HL-60/S4 treated with retinoic acid at 250 ng/mL for 4 days and 3 days (cell line): Measurements from ENCODE around the gene CDC7.
"Not testable (repeated sequence)": the region's sequence is repeated elsewhere in the genome, so short reads cannot be mapped to it uniquely, and the experiment has no call there.

Experiments
- in situ Hi-C: fragments of 300-500 bp; cut with MboI; formaldehyde crosslinking; loops from 2 replicates; pipeline ENCODE4 v1.7.0; 2022; ENCODE audit warnings: low sequenced_read_pairs

The CDC7 gene

DNA sequence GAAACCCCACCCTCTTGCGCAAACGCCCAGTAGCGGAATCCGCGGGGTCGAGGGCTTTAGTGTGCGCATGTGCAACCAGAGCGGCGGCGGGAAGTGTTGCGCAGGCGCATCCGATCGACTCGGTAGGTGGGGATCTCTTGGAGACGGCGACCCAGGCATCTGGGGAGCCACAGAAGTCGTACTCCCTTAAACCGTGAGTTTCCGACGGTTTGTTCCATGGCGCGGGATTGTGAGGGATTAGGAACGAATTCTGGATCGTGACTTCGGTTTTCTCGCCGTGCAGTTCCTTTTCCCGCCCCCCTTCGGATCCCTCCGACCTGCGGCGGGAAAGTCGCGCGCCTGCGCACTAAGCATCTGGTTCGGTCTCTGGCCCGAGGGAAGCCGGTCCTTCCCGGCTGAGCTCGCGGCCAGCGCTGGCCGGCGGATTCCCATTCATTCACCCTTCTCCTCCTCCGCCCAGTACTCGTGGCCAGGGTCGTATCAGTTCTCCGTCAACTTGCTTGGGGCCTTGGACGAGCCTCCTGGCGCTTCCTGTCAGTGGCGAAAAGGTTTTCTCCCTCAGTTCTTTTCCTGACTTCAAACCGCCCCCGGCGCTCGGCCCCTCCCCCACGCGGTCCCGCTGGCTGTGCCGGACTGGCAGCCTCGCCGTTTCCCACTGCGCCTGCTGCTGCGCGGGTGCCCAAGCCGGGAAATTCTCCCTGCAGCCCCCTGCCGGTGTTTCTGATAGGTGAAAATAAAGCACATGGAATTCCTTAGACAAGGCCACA is at the start of gene CDC7:
Gene CDC7 (plus strand): TSS at position 96 of the 767 bp plus-strand sequence. CDS start 866 bp downstream, outside the sequence.
- in situ Hi-C loops = loop anchor here (25.0 kb wide), 2 partner anchors 786 to 1136 kb away; partner anchors contain the start of genes GLMN and RPAP2

DNA sequence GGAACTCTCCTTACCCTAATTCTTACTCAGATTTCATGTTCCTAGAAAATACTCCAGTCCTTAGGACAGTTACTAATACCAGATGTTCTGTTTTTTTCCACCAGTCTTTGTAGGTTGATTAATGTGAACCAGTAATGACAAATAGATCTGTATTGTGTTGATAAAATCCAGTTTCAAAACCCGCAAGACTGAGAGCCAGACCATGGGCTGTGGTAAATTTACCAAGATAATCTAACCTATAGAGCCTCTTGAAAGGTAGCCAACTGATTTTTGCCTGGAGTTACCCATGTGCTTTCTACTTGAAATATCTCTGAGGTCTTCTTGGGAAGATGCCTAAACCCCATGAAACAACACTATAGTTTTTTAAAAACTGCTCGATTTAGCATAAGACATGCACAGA is 46.5 kb upstream of the CDC7 start:
- in situ Hi-C loops = no loop called here

- in situ Hi-C loops = no loop called here
Observed at GRCh38 chr1:91455334-91455733, 45.3 kb upstream of the CDC7 start.

DNA sequence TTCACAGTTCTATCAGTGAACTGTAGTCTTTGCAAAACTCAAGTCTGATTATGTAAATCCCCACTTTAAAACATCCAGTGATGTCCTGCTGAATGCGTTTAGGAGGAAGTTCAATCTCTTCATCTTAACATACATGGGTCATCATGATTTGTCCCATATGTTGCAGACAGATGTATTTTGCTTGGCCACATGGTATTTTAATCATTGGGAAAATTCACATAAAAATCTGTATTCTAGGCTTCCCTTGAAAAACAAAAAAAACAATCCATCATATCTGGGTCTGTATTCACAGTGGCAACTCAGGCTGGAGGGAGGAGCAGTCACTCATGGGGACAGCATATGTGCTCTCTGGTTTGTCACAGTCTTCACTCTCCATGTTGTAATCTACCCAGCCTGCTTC is 44.8 kb upstream of the CDC7 start:
- in situ Hi-C loops = no loop called here

- in situ Hi-C loops = not testable (repeated sequence)
Observed at GRCh38 chr1:91465350-91465749, 35.3 kb upstream of the CDC7 start.

DNA sequence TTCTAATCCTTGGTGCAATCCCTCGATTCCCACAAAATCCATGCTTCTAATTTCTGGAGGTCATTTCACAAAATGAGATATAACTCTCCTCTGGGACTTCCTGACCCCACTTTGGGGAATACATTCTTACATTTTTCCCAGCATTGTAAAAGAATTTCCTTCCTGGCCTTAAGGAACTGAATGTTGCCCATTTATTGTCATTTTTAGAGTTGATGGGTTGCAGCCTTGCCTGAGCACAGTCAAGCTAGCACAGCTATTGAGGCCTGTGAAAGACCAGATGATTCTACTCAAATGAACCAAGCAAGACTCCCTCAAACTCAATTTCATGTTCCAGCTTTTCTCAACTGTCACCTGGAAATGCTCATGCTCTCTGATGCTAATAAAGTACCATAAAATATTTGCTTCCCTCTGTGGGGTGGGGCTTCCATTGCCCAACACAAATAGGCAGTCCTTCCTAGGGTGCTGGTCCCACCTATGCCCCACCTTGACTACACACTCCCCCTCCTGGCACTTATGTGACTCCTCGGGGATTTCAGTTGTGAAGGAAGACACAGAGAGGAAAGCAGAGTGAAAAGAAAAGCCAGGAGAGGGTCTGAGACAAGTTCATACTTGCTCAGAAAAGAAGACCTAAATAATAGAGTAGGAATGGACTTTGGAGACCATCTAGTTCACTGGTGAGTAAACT is 24.0 kb upstream of the CDC7 start:
- in situ Hi-C loops = no loop called here

GRCh38 chr1:91487469-91487868 is 13.2 kb upstream of the CDC7 start:
- in situ Hi-C loops = no loop called here

- in situ Hi-C loops = no loop called here
Observed at GRCh38 chr1:91490501-91490900, 10.2 kb upstream of the CDC7 start.

DNA sequence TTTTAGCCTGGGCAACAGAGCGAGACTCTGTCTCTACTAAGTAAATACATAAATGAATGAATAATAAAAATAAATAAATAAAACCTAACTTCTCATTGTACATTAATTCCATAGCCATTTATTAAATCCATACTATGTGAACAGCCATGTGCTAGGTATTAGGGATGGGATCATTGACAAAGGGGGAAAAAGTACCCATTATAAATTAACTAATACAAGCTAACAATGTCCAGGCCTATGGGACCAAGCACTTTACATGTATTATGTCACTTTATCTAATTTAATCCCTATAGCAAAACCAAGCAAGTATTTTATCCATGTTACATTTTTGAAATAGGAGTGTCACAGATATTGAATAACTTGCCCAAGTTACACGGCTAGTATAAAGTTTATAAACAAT is 2.6 kb upstream of the CDC7 start:
- in situ Hi-C loops = no loop called here

GRCh38 chr1:91498498-91499245 is 2.0 kb upstream of the CDC7 start:
- in situ Hi-C loops = no loop called here

- in situ Hi-C loops = no loop called here
Observed at GRCh38 chr1:91499346-91499745, 1.3 kb upstream of the CDC7 start.

GRCh38 chr1:91499904-91500755 is 521 bp upstream of the CDC7 start:
- in situ Hi-C loops = loop anchor here (25.0 kb wide), 2 partner anchors 787 to 1137 kb away; partner anchors contain the start of genes GLMN and RPAP2

- in situ Hi-C loops = loop anchor here (25.0 kb wide), 2 partner anchors 786 to 1136 kb away; partner anchors contain the start of genes GLMN and RPAP2
Observed at GRCh38 chr1:91501523-91501851, 836 bp downstream of the CDC7 start.

GRCh38 chr1:91501971-91502671 is 1.5 kb downstream of the CDC7 start:
- in situ Hi-C loops = loop anchor here (25.0 kb wide), 2 partner anchors 785 to 1135 kb away; partner anchors contain the start of genes GLMN and RPAP2

GRCh38 chr1:91502672-91503184 is 2.1 kb downstream of the CDC7 start:
- in situ Hi-C loops = loop anchor here (25.0 kb wide), 2 partner anchors 785 to 1135 kb away; partner anchors contain the start of genes GLMN and RPAP2

DNA sequence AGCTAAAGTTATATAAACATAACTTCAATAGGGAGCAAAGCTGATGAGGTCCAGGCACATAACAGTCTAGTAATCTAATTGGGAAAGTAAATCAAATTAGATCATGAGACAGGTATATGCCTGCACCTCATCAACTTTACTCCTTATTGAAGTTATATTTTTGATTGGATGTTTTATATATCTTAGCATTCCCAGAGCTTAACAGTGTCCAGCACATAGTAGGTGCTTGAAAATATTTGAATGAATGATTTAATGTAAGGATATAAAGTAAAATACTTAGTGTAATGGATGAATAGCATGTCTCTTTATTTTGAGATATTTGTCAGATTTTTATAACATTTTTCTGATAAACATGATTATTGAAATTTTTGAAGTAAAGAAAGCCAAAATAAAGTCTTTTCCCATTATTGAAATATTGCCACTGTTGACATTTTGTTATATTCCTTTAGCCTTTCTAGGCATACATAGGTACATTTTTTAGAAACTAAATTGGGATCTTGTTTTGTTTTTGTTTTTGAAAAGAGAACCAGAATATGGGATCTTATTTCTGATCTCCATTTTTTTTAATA is 2.8 kb downstream of the CDC7 start:
- in situ Hi-C loops = loop anchor here (25.0 kb wide), 2 partner anchors 784 to 1134 kb away; partner anchors contain the start of genes GLMN and RPAP2

GRCh38 chr1:91503975-91504530 is 3.4 kb downstream of the CDC7 start:
- in situ Hi-C loops = loop anchor here (25.0 kb wide), 2 partner anchors 783 to 1133 kb away; partner anchors contain the start of genes GLMN and RPAP2

DNA sequence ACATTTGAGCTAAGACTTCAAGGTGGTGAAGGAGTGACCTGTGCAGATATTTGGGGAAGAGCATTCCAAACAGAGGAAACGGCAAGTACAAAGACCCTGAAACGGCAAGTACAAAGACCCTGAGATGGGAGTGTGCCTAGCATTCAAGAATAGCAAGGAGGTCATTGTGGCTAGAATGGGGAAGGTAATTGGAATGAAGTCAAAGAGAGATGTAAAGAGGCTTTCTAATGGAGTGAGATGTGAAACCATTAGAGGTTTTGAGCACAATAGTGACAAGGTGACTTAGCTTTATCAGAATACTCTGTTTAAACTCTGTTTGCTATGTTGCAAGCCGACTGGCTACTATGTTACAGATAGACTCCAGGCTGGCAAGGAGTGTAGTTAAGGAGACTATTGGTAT is 4.4 kb downstream of the CDC7 start:
- in situ Hi-C loops = loop anchor here (25.0 kb wide), 2 partner anchors 782 to 1132 kb away; partner anchors contain the start of genes GLMN and RPAP2
